H1 (cell line): ENCODE data around the gene MAGI2. TPM values are rescaled to one million over a fixed set of nuclear protein-coding genes. Genes with fewer than 3 reads are reported as not detected.

Experiments
- CTCF ChIA-PET: fragments of 300-600 bp; sonication (Branson Sonifier 250); formaldehyde crosslinking; loops from one replicate; lab custom pipeline; 2021; ENCODE audit not compliant: partially characterized antibody; lab: Charles Lee
- POLR2A ChIA-PET: fragments of 300-600 bp; sonication (Branson Sonifier 250); formaldehyde crosslinking; loops from one replicate; lab custom pipeline; 2021; ENCODE audit warnings: inconsistent platforms; ENCODE audit not compliant: partially characterized antibody; lab: Charles Lee
- DNase-seq, 2 experiments: peaks; one replicate each; pipeline versions ENCODE4 v3.0.0 to v3.0.0-alpha.2; 2010 to 2022; ENCODE audit warnings: low spot score in 2 of 2, low read depth in 1 of 2, mixed read lengths in 1 of 2
- FAIRE-seq: peaks from 2 replicates; lab custom pipeline; 2011; peaks lifted over from hg19 to GRCh38; lab: Jason Lieb, UNC
- H2AFZ ChIP-seq: 2 replicates; pipeline ENCODE4 v1.8.1; 2012; ENCODE audit warnings: low read length, inconsistent platforms
- H2AK5ac ChIP-seq: 2 replicates; pipeline ENCODE4 v1.6.1; 2013; ENCODE audit warnings: low read depth, low read length
- H2BK120ac ChIP-seq: replicated peaks from 2 replicates; pipeline ENCODE3; 2013; ENCODE audit warnings: low read depth, low read length, inconsistent platforms
- H2BK12ac ChIP-seq: 2 replicates; pipeline ENCODE4 v1.6.1; 2013; ENCODE audit warnings: low read depth, low read length
- H2BK15ac ChIP-seq: 2 replicates; pipeline ENCODE4 v1.6.1; 2013; ENCODE audit warnings: low read length
- H2BK20ac ChIP-seq: 2 replicates; pipeline ENCODE4 v1.6.1; 2013; ENCODE audit warnings: low read length
- H2BK5ac ChIP-seq: 2 replicates; pipeline ENCODE4 v1.6.1; 2013; ENCODE audit warnings: low read depth, low read length
- H3K14ac ChIP-seq: 2 replicates; pipeline ENCODE4 v1.6.1; 2013; ENCODE audit warnings: inconsistent platforms; ENCODE audit not compliant: insufficient read length
- H3K18ac ChIP-seq: 2 replicates; pipeline ENCODE4 v1.6.1; 2013; ENCODE audit warnings: low read length; ENCODE audit errors: extremely low read depth
- H3K23ac ChIP-seq: 2 replicates; pipeline ENCODE4 v1.6.1; 2013; ENCODE audit warnings: inconsistent platforms; ENCODE audit not compliant: insufficient read length
- H3K23me2 ChIP-seq: 2 replicates; pipeline ENCODE4 v1.6.1; 2013; ENCODE audit warnings: low read depth, low read length
- H3K27ac ChIP-seq: 2 replicates; pipeline ENCODE4 v1.6.1; 2011; ENCODE audit warnings: low read depth, low read length, inconsistent platforms
- H3K27me3 ChIP-seq, 4 experiments: replicated peaks in 1 of 4; 1 replicate in 1 of 4; 2 replicates in 3 of 4; pipeline versions ENCODE4 v1.6.1 to v1.8.1; 2011 to 2013; ENCODE audit warnings: low read length in 3 of 4, mild to moderate bottlenecking in 3 of 4, inconsistent platforms in 2 of 4, mixed read lengths in 2 of 4, moderate library complexity in 1 of 4; ENCODE audit not compliant: control insufficient read depth in 3 of 4, insufficient read depth in 3 of 4; ENCODE audit errors: extremely low read depth in 1 of 4
- H3K36me3 ChIP-seq, 4 experiments: 2 replicates each; pipeline versions ENCODE4 v1.6.1 to v1.8.1; 2011 to 2013; ENCODE audit warnings: mild to moderate bottlenecking in 4 of 4, low read length in 3 of 4, moderate library complexity in 2 of 4, control low read depth in 1 of 4, inconsistent platforms in 1 of 4; ENCODE audit not compliant: insufficient read depth in 4 of 4, control insufficient read depth in 2 of 4
- H3K4ac ChIP-seq: replicated peaks from 2 replicates; pipeline ENCODE3; 2013; ENCODE audit warnings: low read length, low read depth, mixed read lengths, inconsistent platforms; ENCODE audit not compliant: insufficient read length
- H3K4me1 ChIP-seq, 4 experiments: replicated peaks in 1 of 4; 1 replicate in 1 of 4; 2 replicates in 3 of 4; pipeline versions ENCODE4 v1.6.1 to v1.8.1; 2011 to 2013; ENCODE audit warnings: low read length in 3 of 4, inconsistent platforms in 2 of 4, mixed read lengths in 1 of 4; ENCODE audit not compliant: insufficient read depth in 4 of 4, control insufficient read depth in 3 of 4
- H3K4me2 ChIP-seq, 2 experiments: 2 replicates each; pipeline versions ENCODE4 v1.6.1 to v1.8.1; 2011 to 2013; ENCODE audit warnings: low read depth in 2 of 2, low read length in 2 of 2, control low read depth in 1 of 2, inconsistent platforms in 1 of 2, mild to moderate bottlenecking in 1 of 2; ENCODE audit not compliant: insufficient read depth in 1 of 2
- H3K4me3 ChIP-seq, 4 experiments: fragments of 200-600, 300-600 bp in 1 of 4; sonication (generic), shearing (Covaris generic), sonication (Bioruptor Twin) in 1 of 4; 2 replicates each; pipeline versions ENCODE4 v1.5.1 to v1.8.1; 2011 to 2016; ENCODE audit warnings: low read length in 4 of 4, low read depth in 3 of 4, control low read depth in 2 of 4, inconsistent platforms in 2 of 4, mild to moderate bottlenecking in 2 of 4, mixed read lengths in 1 of 4, moderate library complexity in 1 of 4; ENCODE audit not compliant: insufficient read depth in 2 of 4; ENCODE audit errors: extremely low read depth in 1 of 4
- H3K56ac ChIP-seq: replicated peaks from 2 replicates; pipeline ENCODE3; 2013; ENCODE audit warnings: low read depth, mild to moderate bottlenecking, mixed read lengths, low read length, inconsistent platforms; ENCODE audit not compliant: insufficient read length
- H3K79me1 ChIP-seq: 2 replicates; pipeline ENCODE4 v1.6.1; 2013; ENCODE audit warnings: low read depth, low read length, control low read depth
- H3K79me2 ChIP-seq, 2 experiments: 2 replicates each; pipeline versions ENCODE4 v1.6.1 to v1.8.1; 2012 to 2013; ENCODE audit warnings: low read length in 2 of 2, mild to moderate bottlenecking in 2 of 2, inconsistent platforms in 1 of 2; ENCODE audit not compliant: insufficient read depth in 2 of 2, control insufficient read depth in 1 of 2
- H3K9ac ChIP-seq, 4 experiments: replicated peaks in 1 of 4; 1 replicate in 1 of 4; 2 replicates in 3 of 4; pipeline versions ENCODE4 v1.6.1 to v1.8.1; 2011 to 2013; ENCODE audit warnings: low read depth in 3 of 4, low read length in 3 of 4, control low read depth in 2 of 4, mild to moderate bottlenecking in 2 of 4, moderate library complexity in 2 of 4, inconsistent platforms in 1 of 4; ENCODE audit errors: extremely low read depth in 1 of 4
- H3K9me3 ChIP-seq, 2 experiments: 2 replicates each; pipeline versions ENCODE4 v1.6.1 to v1.8.1; 2012 to 2013; ENCODE audit warnings: mild to moderate bottlenecking in 2 of 2, moderate library complexity in 2 of 2, control low read depth in 1 of 2, inconsistent platforms in 1 of 2, low read depth in 1 of 2, low read length in 1 of 2, mixed read lengths in 1 of 2; ENCODE audit not compliant: insufficient read depth in 2 of 2
- H4K20me1 ChIP-seq, 2 experiments: replicated peaks in 1 of 2; 2 replicates each; pipeline versions ENCODE3 to v1.8.1; 2011 to 2013; ENCODE audit warnings: inconsistent platforms in 2 of 2, low read length in 2 of 2, mild to moderate bottlenecking in 1 of 2; ENCODE audit not compliant: insufficient read depth in 2 of 2, control insufficient read depth in 1 of 2
- H4K5ac ChIP-seq: 2 replicates; pipeline ENCODE4 v1.6.1; 2013; ENCODE audit warnings: low read length, low read depth, mixed read lengths, inconsistent platforms; ENCODE audit not compliant: insufficient read length
- H4K8ac ChIP-seq: 2 replicates; pipeline ENCODE4 v1.8.0; 2013; ENCODE audit warnings: mild to moderate bottlenecking, moderate library complexity, low read length, inconsistent platforms; ENCODE audit not compliant: insufficient read depth; ENCODE audit errors: extremely low read depth
- H4K91ac ChIP-seq: replicated peaks from 2 replicates; pipeline ENCODE3; 2013; ENCODE audit warnings: low read length, mixed read lengths, inconsistent platforms; ENCODE audit not compliant: insufficient read length
- ASH2L ChIP-seq: fragments of 200-600, 300-600 bp; sonication (generic); IDR thresholded peaks from one replicate; pipeline ENCODE4 v1.7.1; 2017; ENCODE audit warnings: low read length
- CEBPB ChIP-seq: IDR thresholded peaks from 2 replicates; pipeline ENCODE4 v1.6.1; 2012; ENCODE audit warnings: low read depth, low read length
- FOSL1 ChIP-seq: IDR thresholded peaks from 2 replicates; pipeline ENCODE4 v1.6.1; 2011; ENCODE audit warnings: mild to moderate bottlenecking, low read depth, low read length, moderate library complexity; ENCODE audit not compliant: insufficient read depth
- KDM5A ChIP-seq: fragments of 200-600 bp; IDR thresholded peaks from 2 replicates; pipeline ENCODE4 v1.7.1; 2012; ENCODE audit warnings: mild to moderate bottlenecking, low read length, inconsistent platforms, mixed read lengths
- POLR2A ChIP-seq, 2 experiments: IDR thresholded peaks; 1 replicate in 1 of 2; 2 replicates in 1 of 2; pipeline ENCODE4 v1.6.1; 2011; ENCODE audit warnings: low read depth in 2 of 2, low read length in 2 of 2, mild to moderate bottlenecking in 2 of 2; ENCODE audit errors: control extremely low read depth in 1 of 2
- RAD21 ChIP-seq, 2 experiments: IDR thresholded peaks in 1 of 2; conservative IDR thresholded peaks in 1 of 2; 2 replicates each; pipeline ENCODE4 v1.6.1; 2011; ENCODE audit warnings: low read depth in 2 of 2, low read length in 2 of 2, improper control_type of control experiment in 1 of 2, inconsistent platforms in 1 of 2, mild to moderate bottlenecking in 1 of 2, moderate library complexity in 1 of 2
- RXRA ChIP-seq: IDR thresholded peaks from 2 replicates; pipeline ENCODE4 v1.6.1; 2011; ENCODE audit warnings: low read depth, mild to moderate bottlenecking, low read length, moderate library complexity; ENCODE audit not compliant: insufficient read depth
- SAP30 ChIP-seq: fragments of 300-600 bp; sonication (generic); IDR thresholded peaks from 2 replicates; pipeline ENCODE4 v1.7.1; 2012; ENCODE audit warnings: low read length, moderate library complexity, mild to moderate bottlenecking, inconsistent platforms; ENCODE audit not compliant: insufficient read depth, insufficient replicate concordance
- SIRT6 ChIP-seq: IDR thresholded peaks from one replicate; pipeline ENCODE4 v1.7.1; 2012; ENCODE audit warnings: low read length, inconsistent platforms
- TAF1 ChIP-seq: IDR thresholded peaks from 2 replicates; pipeline ENCODE4 v1.6.1; 2011; ENCODE audit warnings: mild to moderate bottlenecking, low read depth, low read length
- TBP ChIP-seq: IDR thresholded peaks from 2 replicates; pipeline ENCODE4 v1.6.1; 2011; ENCODE audit warnings: low read depth, low read length, improper control_type of control experiment
- TEAD4 ChIP-seq: IDR thresholded peaks from 2 replicates; pipeline ENCODE4 v1.6.1; 2012; ENCODE audit warnings: low read depth, low read length, inconsistent platforms, mixed read lengths
- ZNF274 ChIP-seq: IDR thresholded peaks from 2 replicates; pipeline ENCODE4 v1.7.0; 2012; ENCODE audit warnings: low read length, borderline replicate concordance; ENCODE audit errors: extremely low read depth
- WGBS, 2 experiments: shearing (Covaris generic) in 1 of 2; methylation state at CpG; one replicate each; pipeline versions ENCODE4 v1.1.6 to v1.1.7; 2013 to 2015; ENCODE audit warnings: low lambda C conversion rate in 2 of 2, mixed read lengths in 2 of 2, inconsistent platforms in 1 of 2, low coverage in 1 of 2, missing lambda C conversion rate in 1 of 2; ENCODE audit not compliant: insufficient replicate concordance in 2 of 2, insufficient coverage in 1 of 2, insufficient read length in 1 of 2; ENCODE audit errors: extremely low coverage in 1 of 2, missing lambda C conversion rate in 1 of 2; 5-methylcytosine and 5-hydroxymethylcytosine counted together
- polyA plus RNA-seq, 7 experiments: library from polyadenylated mRNA; depleted of rRNA in 3 of 7; stranded (reverse) in 5 of 7; unstranded in 2 of 7; fragments of >200 nt in 5 of 7; fragments of 200-250 nt in 2 of 7; gene quantifications; 1 replicate in 5 of 7; 2 replicates in 1 of 7; 4 replicates in 1 of 7; pipeline versions ENCODE4 v1.2.1 to v1.2.3, GENCODE V29; 2011 to 2013; ENCODE audit warnings: missing spikeins in 2 of 7, mixed read lengths in 2 of 7
- total RNA-seq: library from RNA; stranded (reverse); fragmentation: NEBNext Ultra II Directional; extraction: Animal tissue kit (Norgen Biotek cat#: 25700); gene quantifications from 2 replicates; pipeline ENCODE4 v1.2.1, GENCODE V29; 2021

Gene MAGI2
- total and polyA plus RNA-seq, 2 of the 8 experiments (the other 6 are each of a cell fraction or from before 2014, with no cell fraction given) = 6.0 to 27.3 TPM

DNA sequence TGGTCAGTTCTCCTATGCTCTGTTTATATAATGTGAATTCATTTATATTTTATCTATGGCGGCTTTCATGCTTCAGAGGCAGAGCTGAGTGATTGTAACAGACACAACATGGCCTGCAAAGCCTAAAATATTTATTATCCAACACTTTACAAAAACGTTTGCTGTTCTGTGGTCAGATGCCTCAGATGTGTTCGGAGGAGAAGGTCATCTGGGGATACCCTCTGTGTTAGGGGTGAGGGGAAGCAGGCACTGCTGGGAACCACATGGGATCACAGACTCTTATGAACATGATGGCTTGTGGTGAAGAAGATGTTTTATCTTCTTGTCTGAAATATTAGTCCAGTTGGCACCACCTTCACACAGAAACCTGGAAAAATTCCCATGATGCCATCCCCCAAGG, 1451.4 kb downstream of the MAGI2 start:
- Histone ChIP-seq H2BK12ac (no peak overlapping the region), H4K91ac (no peak overlapping the region)
- DNase-seq = no peak
- TF ChIP-seq TEAD4 (no peak), FOSL1 (no peak), ZNF274 (no peak), KDM5A (no peak), TAF1 (no peak), TBP (no peak), RXRA (no peak), ASH2L (no peak), SIRT6 (no peak), CEBPB (no peak), POLR2A (IDR thresholded peaks at IDR 0.05; ENCODE audit: control extremely low read depth in 1 of 2, low read depth in 2 of 2, low read length in 2 of 2) (no peak), SAP30 (no peak), RAD21 (IDR thresholded peaks at IDR 0.05 in 1 of 2, conservative IDR thresholded peaks at IDR 0.05 in 1 of 2; ENCODE audit: low read depth in 2 of 2, low read length in 2 of 2) (no peak)
- TF ChIP-seq, all 59 proteins: peak for 0
- Histone ChIP-seq H3K9me3 (no peaks in the 10 kb centered on the region), H2BK120ac (no peak overlapping the region), H3K4me2 (no peak overlapping the region), H2AK5ac (no peak overlapping the region), H3K4me3 (no peak overlapping the region), H3K27ac (no peak overlapping the region), H4K20me1 (no peaks in the 10 kb centered on the region), H3K79me2 (no peaks in the 10 kb centered on the region), H2BK15ac (no peak overlapping the region), H4K8ac (no peak overlapping the region), H2BK20ac (no peak overlapping the region), H3K27me3 (no peaks in the 10 kb centered on the region), H3K23me2 (no peaks in the 10 kb centered on the region), H3K18ac (no peak overlapping the region), H3K14ac (no peak overlapping the region), H3K4ac (no peak overlapping the region), H2BK5ac (no peak overlapping the region), H3K4me1 (no peaks in the 10 kb centered on the region), H4K5ac (no peak overlapping the region), H3K9ac (no peak overlapping the region), H2AFZ (no peak overlapping the region), H3K23ac (no peak overlapping the region), H3K56ac (no peak overlapping the region), H3K36me3 (no peaks in the 10 kb centered on the region), H3K79me1 (no peaks in the 10 kb centered on the region)
- ChIA-PET POLR2A (no interaction called here), CTCF (interaction anchor here (0.7 to 4.0 kb wide), 5 partner anchors 12 to 92 kb away, joined by 3 to 16 read pairs (median 9); no protein-coding TSS in a partner anchor)
- 73% methylated on average over 3 of the region's 3 CpGs; no CpG with 5 or more reads in 1 of the 2 experiments for whole genome bisulfite sequencing, 2 experiments
- FAIRE-seq = no peak
